ENCODE measurements around the gene ARHGAP15.

DNA sequence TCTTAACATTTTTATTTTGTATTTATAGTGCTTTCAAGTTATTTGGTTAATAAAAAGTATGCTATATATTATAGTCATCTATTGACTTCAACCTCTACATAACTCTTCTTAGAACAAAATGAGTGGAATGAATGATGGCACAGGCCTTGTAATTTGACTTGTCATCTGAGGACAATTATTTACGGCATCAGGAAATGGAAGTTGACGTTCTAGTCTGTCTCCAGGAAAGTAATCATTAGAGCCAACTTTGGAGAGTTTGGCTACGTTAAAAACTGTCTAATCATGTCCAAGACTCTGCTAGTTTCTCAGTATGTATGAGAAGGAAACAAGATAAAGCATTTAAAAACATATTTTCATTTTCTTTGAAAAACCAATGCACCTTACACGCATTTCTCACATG lies 353.6 kb downstream of the ARHGAP15 start:
- no peak for TF ChIP-seq EP300 (IDR thresholded peaks at IDR 0.05)
- TF ChIP-seq, protein P1, sequence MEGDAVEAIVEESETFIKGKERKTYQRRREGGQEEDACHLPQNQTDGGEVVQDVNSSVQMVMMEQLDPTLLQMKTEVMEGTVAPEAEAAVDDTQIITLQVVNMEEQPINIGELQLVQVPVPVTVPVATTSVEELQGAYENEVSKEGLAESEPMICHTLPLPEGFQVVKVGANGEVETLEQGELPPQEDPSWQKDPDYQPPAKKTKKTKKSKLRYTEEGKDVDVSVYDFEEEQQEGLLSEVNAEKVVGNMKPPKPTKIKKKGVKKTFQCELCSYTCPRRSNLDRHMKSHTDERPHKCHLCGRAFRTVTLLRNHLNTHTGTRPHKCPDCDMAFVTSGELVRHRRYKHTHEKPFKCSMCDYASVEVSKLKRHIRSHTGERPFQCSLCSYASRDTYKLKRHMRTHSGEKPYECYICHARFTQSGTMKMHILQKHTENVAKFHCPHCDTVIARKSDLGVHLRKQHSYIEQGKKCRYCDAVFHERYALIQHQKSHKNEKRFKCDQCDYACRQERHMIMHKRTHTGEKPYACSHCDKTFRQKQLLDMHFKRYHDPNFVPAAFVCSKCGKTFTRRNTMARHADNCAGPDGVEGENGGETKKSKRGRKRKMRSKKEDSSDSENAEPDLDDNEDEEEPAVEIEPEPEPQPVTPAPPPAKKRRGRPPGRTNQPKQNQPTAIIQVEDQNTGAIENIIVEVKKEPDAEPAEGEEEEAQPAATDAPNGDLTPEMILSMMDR (IDR thresholded peaks at IDR 0.05), result no peak
